ENCODE data around the gene HCRTR2. TPM values are rescaled to one million over a fixed set of nuclear protein-coding genes. Genes with fewer than 3 reads are reported as not detected.

Gene HCRTR2
- total and polyA plus RNA-seq, 2 of the 8 experiments (the other 6 are each of a cell fraction or from before 2014, with no cell fraction given): 0.19 to 0.23 TPM

DNA sequence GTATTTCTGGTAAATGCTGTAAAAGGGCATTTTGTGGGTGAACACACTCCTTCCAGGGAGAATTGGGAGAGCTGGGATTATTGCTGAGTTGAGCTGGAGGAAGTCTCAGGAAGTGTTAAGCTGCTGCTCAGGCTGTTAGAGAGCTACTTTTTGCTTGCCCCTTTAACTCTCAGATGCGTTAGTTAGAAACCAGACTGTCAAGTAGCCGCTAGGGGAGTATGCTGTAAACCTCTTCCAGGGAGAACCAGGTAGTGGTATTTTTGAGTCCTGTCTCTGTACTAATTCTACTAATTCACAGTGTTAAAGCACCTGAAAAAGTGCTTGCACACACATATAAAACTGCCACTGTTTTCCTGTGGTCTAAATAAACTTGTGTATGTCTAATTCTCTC lies 146.4 kb downstream of the HCRTR2 start:
- no peak overlapping the region for H3K27ac ChIP-seq (ENCODE audit: low read depth, low read length)
- no peak for TF ChIP-seq NRF1 (IDR thresholded peaks at IDR 0.05; ENCODE audit: low read depth, low read length)
- TF ChIP-seq RXRA (IDR thresholded peaks at IDR 0.05; ENCODE audit: insufficient read depth, low read depth, low read length): no peak
- no peak for TF ChIP-seq EP300 (IDR thresholded peaks at IDR 0.05; ENCODE audit: borderline replicate concordance in 1 of 2, low read depth in 2 of 2, low read length in 2 of 2)
- TF ChIP-seq CREB1 (IDR thresholded peaks at IDR 0.05): no peak
- TF ChIP-seq ZNF274 (IDR thresholded peaks at IDR 0.05; ENCODE audit: borderline replicate concordance, extremely low read depth, low read length): no peak
- TF ChIP-seq KDM1A (IDR thresholded peaks at IDR 0.05; ENCODE audit: borderline replicate concordance, low read length): no peak
- no peak for TF ChIP-seq KDM4A (IDR thresholded peaks at IDR 0.05; ENCODE audit: low read depth, low read length, severe bottlenecking)
- TF ChIP-seq BCL11A (IDR thresholded peaks at IDR 0.05; ENCODE audit: low read depth in 2 of 2, low read length in 2 of 2): no peak
- no peak for TF ChIP-seq EGR1 (IDR thresholded peaks at IDR 0.05; ENCODE audit: borderline replicate concordance, low read depth, low read length)
- no peak for TF ChIP-seq SIN3A (conservative IDR thresholded peaks at IDR 0.05 in 1 of 2, IDR thresholded peaks at IDR 0.05 in 1 of 2; ENCODE audit: low read depth in 1 of 2, low read length in 2 of 2)
- no peak for TF ChIP-seq RNF2 (IDR thresholded peaks at IDR 0.05; ENCODE audit: borderline replicate concordance, low read depth, low read length, missing control alignments, poor library complexity, severe bottlenecking)
- TF ChIP-seq CHD1 (IDR thresholded peaks at IDR 0.05; ENCODE audit: low read depth, low read length): no peak
- TF ChIP-seq RAD21 (IDR thresholded peaks at IDR 0.05 in 1 of 2, conservative IDR thresholded peaks at IDR 0.05 in 1 of 2; ENCODE audit: low read depth in 2 of 2, low read length in 2 of 2): no peak

More for the DNA sequence above, 146.4 kb downstream of the HCRTR2 start:
- Histone ChIP-seq H3K79me1 (ENCODE audit: low read depth, low read length) (no peaks in the 10 kb centered on the region), H3K23ac (ENCODE audit: insufficient read length) (no peak overlapping the region), H2BK20ac (ENCODE audit: low read length) (no peak overlapping the region), H4K8ac (ENCODE audit: extremely low read depth, insufficient read depth, low read length) (no peak overlapping the region), H4K20me1 (replicated peaks in 1 of 2; ENCODE audit: control insufficient read depth in 1 of 2, insufficient read depth in 2 of 2, low read length in 2 of 2) (no peaks in the 10 kb centered on the region), H3K27me3 (replicated peaks in 1 of 4; ENCODE audit: control insufficient read depth in 3 of 4, extremely low read depth in 1 of 4, insufficient read depth in 3 of 4, low read length in 3 of 4) (no peaks in the 10 kb centered on the region), H3K4me3 (ENCODE audit: extremely low read depth in 1 of 4, insufficient read depth in 2 of 4, low read depth in 3 of 4, low read length in 4 of 4) (no peak overlapping the region), H3K79me2 (ENCODE audit: control insufficient read depth in 1 of 2, insufficient read depth in 2 of 2, low read length in 2 of 2) (no peaks in the 10 kb centered on the region), H3K18ac (ENCODE audit: extremely low read depth, low read length) (no peak overlapping the region), H3K4me2 (ENCODE audit: insufficient read depth in 1 of 2, low read depth in 2 of 2, low read length in 2 of 2) (no peak overlapping the region), H3K9me3 (ENCODE audit: insufficient read depth in 2 of 2, low read depth in 1 of 2, low read length in 1 of 2) (no peaks in the 10 kb centered on the region), H4K91ac (replicated peaks; ENCODE audit: insufficient read length, low read length) (no peak overlapping the region), H3K4me1 (replicated peaks in 1 of 4; ENCODE audit: control insufficient read depth in 3 of 4, insufficient read depth in 4 of 4, low read length in 3 of 4) (no peaks in the 10 kb centered on the region), H2BK12ac (ENCODE audit: low read depth, low read length) (no peak overlapping the region), H3K56ac (replicated peaks; ENCODE audit: insufficient read length, low read depth, low read length) (no peak overlapping the region), H3K14ac (ENCODE audit: insufficient read length) (no peak overlapping the region), H2BK15ac (ENCODE audit: low read length) (no peak overlapping the region), H2BK5ac (ENCODE audit: low read depth, low read length) (no peak overlapping the region), H3K36me3 (ENCODE audit: control insufficient read depth in 2 of 4, insufficient read depth in 4 of 4, low read length in 3 of 4) (no peaks in the 10 kb centered on the region), H2AFZ (ENCODE audit: low read length) (no peak overlapping the region), H4K5ac (ENCODE audit: insufficient read length, low read depth, low read length) (no peak overlapping the region), H3K23me2 (ENCODE audit: low read depth, low read length) (no peaks in the 10 kb centered on the region), H2BK120ac (replicated peaks; ENCODE audit: low read depth, low read length) (no peak overlapping the region), H3K9ac (replicated peaks in 1 of 4; ENCODE audit: extremely low read depth in 1 of 4, low read depth in 3 of 4, low read length in 3 of 4) (no peak overlapping the region), H3K4ac (replicated peaks; ENCODE audit: insufficient read length, low read depth, low read length) (no peak overlapping the region), H2AK5ac (ENCODE audit: low read depth, low read length) (no peak overlapping the region)
- ChIA-PET POLR2A (ENCODE audit: partially characterized antibody) (no interaction called here), CTCF (ENCODE audit: partially characterized antibody) (interaction anchor here (1.1 to 1.4 kb wide), 2 partner anchors 41 to 51 kb away, joined by 3 read pairs; no protein-coding TSS in a partner anchor)
- FAIRE-seq (no peak), DNase-seq (ENCODE audit: low read depth in 1 of 2, low spot score in 2 of 2) (no peak)
- 85% methylated on average over 2 of the region's 2 CpGs; no CpG with 5 or more reads in 1 of the 2 experiments for WGBS, 2 experiments (ENCODE audit: extremely low coverage in 1 of 2, insufficient coverage in 1 of 2, insufficient read length in 1 of 2, insufficient replicate concordance in 2 of 2, low coverage in 1 of 2, low lambda C conversion rate in 2 of 2, missing lambda C conversion rate in 1 of 2)

All from H1 (cell line).